Measurements from ENCODE around the gene GBA2. TPM values are rescaled to one million over a fixed set of nuclear protein-coding genes. Genes with fewer than 3 reads are reported as not detected.

Gene GBA2
- total RNA-seq, 4 donors from 2014 or later, result 71.4 to 111 (median 101) TPM

DNA sequence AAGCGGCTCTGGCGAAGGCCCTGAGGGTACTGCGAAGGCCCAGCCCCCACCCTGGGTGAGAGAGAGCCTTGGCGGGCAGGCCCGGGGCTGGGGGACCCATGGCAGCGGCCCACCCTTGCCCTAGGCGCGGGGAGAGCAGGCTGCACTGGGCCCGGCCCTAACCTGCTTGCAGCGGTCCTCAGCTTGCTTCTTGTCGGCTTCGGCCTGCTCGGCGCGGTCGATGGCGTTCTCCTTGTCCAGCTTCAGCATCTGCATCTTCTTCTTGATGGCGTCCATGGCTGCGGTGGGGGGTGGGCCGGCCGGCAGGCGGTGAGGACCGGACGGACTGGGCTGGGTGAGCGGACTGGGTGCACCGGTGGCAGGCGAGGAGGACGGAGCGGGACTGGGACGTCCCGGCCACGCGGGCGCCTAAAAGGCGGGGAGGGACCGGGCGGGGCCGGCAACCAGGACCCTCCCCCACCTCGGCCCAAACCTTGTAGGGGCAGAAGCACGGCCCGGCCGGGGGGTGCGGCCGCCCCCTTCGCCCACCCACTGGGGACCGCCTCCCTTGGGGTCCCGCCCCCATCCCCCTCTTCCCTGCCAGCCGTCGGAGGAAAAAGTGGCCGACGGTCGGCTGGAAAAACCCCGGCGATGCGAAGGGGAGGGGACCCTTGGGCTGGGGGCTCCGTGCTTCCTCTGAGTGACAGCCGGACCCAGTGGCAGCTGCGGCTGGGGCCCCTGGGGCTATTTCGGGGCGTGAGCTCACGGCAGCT lies 59.3 kb downstream of the GBA2 start, which contains the start of gene TPM2:
TSS of gene TPM2 (minus strand) at position 384 of the 752 bp plus-strand sequence. CDS start at position 276, 108 bp downstream.
- Histone ChIP-seq H3K9me3 (no peaks in the 10 kb centered on the region), H3K4me3 (replicated peaks in 1 of 3) (peak within 1 kb of the TSS in 2 of 3 donors; percentile 78 to 92), H3K27ac (peak within 1 kb of the TSS; percentile 85 to 94 (median 87)), H3K36me3 (peaks cover 0 to 5% of the 10 kb centered on the region in 2 donors), H3K27me3 (no peaks in the 10 kb centered on the region), H3K4me1 (peaks cover 5 to 6% of the 10 kb centered on the region in 2 donors)
- intact Hi-C loops (cut with DNase I), result no loop called here
- peak; percentile 28 for DNase-seq
- WGBS, 2 donors, result 39 to 42% methylated on average over 19 to 41 of the region's 61 CpGs
- TF ChIP-seq CTCF (IDR thresholded peaks at IDR 0.05) (no peak), POLR2A (IDR thresholded peaks at IDR 0.05) (no peak)

DNA sequence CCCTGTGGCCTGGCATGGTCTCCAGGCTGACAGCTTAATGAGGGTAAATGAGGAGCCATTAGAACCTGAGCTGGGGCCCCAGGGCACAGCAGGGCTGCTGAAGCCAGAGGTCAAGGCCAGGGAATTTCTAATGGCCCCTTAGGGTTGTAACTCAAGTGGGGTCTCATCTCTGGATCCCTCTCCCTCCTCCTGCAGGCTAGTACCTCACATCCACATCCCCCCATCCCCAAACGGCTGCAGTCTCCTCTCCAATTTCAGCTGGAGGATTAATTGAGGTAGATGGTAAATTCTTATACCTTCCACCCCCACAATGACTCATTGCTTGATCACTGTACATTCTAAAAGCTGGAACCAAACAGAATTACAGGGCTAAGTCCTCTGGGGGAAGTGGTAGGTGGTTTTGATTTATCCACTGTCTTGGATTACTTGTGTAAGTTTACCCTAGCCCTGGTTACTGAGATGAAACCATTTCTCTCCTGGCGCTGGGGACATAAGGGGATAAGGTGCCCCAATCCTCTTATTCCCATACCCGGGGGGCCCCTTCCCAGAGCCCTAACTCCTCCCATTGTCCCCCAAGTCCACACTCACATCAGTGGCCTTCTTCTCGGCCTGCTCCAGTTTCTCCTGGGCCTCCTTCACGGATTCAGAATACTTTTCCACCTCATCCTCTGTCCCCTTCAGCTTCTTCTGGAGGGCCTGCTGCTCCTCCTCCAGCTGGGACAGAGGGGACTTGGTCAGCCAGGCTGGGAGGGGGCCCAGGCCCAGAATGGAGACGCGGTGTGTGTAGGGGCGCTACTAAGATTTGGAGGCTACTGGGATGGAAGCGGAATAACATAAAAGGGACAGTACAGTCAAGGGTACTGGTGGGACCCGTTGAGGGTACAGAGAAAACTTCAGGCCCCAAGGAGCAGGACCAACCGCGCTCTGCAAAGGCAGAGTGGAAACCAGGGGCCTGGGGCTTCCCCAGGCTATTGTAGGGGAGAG lies 60.2 kb downstream of the GBA2 start:
- Histone ChIP-seq H3K36me3 (peaks cover 0 to 6% of the 10 kb centered on the region in 2 donors), H3K27ac (peak overlapping the region in 2 of 3 donors; percentile 19 to 32), H3K27me3 (no peaks in the 10 kb centered on the region), H3K4me1 (peaks cover 5 to 6% of the 10 kb centered on the region in 2 donors), H3K9me3 (no peaks in the 10 kb centered on the region), H3K4me3 (replicated peaks in 1 of 3) (peak overlapping the region in 1 of 3 donors; percentile 78)
- intact Hi-C loops (cut with DNase I), result no loop called here
- no peak for TF ChIP-seq CTCF (IDR thresholded peaks at IDR 0.05)
- TF ChIP-seq POLR2A (IDR thresholded peaks at IDR 0.05), result no peak
- WGBS, 2 donors, result 82 to 83% methylated on average over 12 of the region's 12 CpGs
- no peak for DNase-seq

GRCh38 chr9:35687972-35688557 lies 61.0 kb downstream of the GBA2 start:
- intact Hi-C loops (cut with DNase I), result no loop called here
- Histone ChIP-seq H3K27ac (no peak overlapping the region), H3K36me3 (peaks cover 0 to 6% of the 10 kb centered on the region in 2 donors), H3K4me1 (peaks cover 5 to 6% of the 10 kb centered on the region in 2 donors), H3K27me3 (no peaks in the 10 kb centered on the region), H3K4me3 (replicated peaks in 1 of 3) (no peak overlapping the region), H3K9me3 (no peaks in the 10 kb centered on the region)
- TF ChIP-seq CTCF (IDR thresholded peaks at IDR 0.05) (no peak), POLR2A (IDR thresholded peaks at IDR 0.05) (no peak)
- DNase-seq, result no peak
- WGBS, 2 donors, result 83 to 86% methylated on average over 2 of the region's 2 CpGs

DNA sequence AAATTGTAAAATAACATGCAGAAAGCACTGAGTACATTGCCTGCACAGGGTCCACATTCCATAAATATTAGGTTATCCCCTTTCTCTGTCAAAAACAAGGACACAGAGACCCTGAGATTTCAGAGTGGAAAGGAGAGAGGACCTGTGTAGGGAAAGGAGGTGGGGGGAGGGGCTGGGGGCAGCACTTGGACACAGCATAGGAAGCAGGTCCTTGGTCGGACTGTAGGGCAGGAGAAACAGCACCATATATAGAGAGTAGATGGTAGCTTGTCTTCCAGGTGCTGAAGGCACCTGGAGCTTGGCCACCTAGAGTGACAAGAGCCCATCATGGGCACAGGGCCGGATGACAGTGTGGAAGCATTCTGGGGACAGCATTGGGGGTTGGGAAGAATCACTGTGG lies 61.7 kb downstream of the GBA2 start:
- H3K9me3 ChIP-seq, result no peaks in the 10 kb centered on the region
- no peak for TF ChIP-seq CTCF (IDR thresholded peaks at IDR 0.05)
- TF ChIP-seq POLR2A (IDR thresholded peaks at IDR 0.05), result no peak
- DNase-seq, result no peak
- H3K27me3 ChIP-seq, result no peaks in the 10 kb centered on the region
- WGBS, 2 donors, result 91 to 93% methylated on average over 2 of the region's 2 CpGs
- H3K4me1 ChIP-seq, result peaks cover 5 to 6% of the 10 kb centered on the region in 2 donors
- H3K36me3 ChIP-seq, result peaks cover 0 to 6% of the 10 kb centered on the region in 2 donors
- intact Hi-C loops (cut with DNase I), result no loop called here
- no peak overlapping the region for H3K27ac ChIP-seq
- H3K4me3 ChIP-seq (replicated peaks in 1 of 3), result no peak overlapping the region

Small RNAs within 50 kb of the gene (microRNA-seq; reads per million reads assigned to microRNA genes)
- not detected for gene MIR6852
- gene MIR6853, result not detected

Small RNAs within 50 kb of the gene (small RNA-seq; reads per million reads assigned to genes)
- not detected for gene MIR6853

Other genes starting within 250 kb of the GBA2 start
- gene TESK1, start 144.0 kb downstream of the GBA2 start, total RNA-seq, result 10 to 100 TPM; 23.2 to 44.3 (median 37.6) TPM
- 1 to 10 TPM; 1.8 to 5.8 (median 3.1) TPM for gene CD72, start 130.8 kb downstream of the GBA2 start, total RNA-seq
- 1 to 10 TPM in 2 of 4 donors, under 1 TPM in 2; 0.63 to 3.8 (median 0.95) TPM for gene SIT1, start 98.3 kb downstream of the GBA2 start, total RNA-seq
- over 10,000 TPM in 1 of 4 donors, 1,000 to 10,000 TPM in 3; 3,539 to 11,174 (median 6,303) TPM for gene RMRP, start 91.2 kb downstream of the GBA2 start, total RNA-seq
- gene CCDC107, start 90.9 kb downstream of the GBA2 start, total RNA-seq, result 10 to 100 TPM; 21.0 to 40.9 (median 27.9) TPM
- gene ARHGEF39, start 84.0 kb downstream of the GBA2 start, total RNA-seq, result under 1 TPM in 3 of 4 donors, not detected in 1; 0.27 to 0.45 (median 0.42) TPM
- gene CA9, start 75.3 kb downstream of the GBA2 start, total RNA-seq, result not detected
- gene TPM2, start 59.3 kb downstream of the GBA2 start, total RNA-seq, result 10 to 100 TPM; 45.4 to 79.6 (median 72.2) TPM
- 100 to 1,000 TPM; 142 to 245 (median 184) TPM for gene TLN1, start 17.0 kb downstream of the GBA2 start, total RNA-seq
- gene CREB3, start 16.6 kb downstream of the GBA2 start, total RNA-seq, result 10 to 100 TPM; 44.9 to 73.0 (median 51.3) TPM
- 10 to 100 TPM; 25.4 to 34.0 (median 30.2) TPM for gene RGP1, start 59 bp upstream of the GBA2 start, total RNA-seq
- under 1 TPM in 1 of 4 donors, not detected in 3; 0.67 TPM for gene MSMP, start 5.0 kb upstream of the GBA2 start, total RNA-seq
- gene NPR2, start 42.4 kb upstream of the GBA2 start, total RNA-seq, result 1 to 10 TPM; 5.1 to 9.3 (median 8.1) TPM
- 1 to 10 TPM; 4.7 to 7.1 (median 5.7) TPM for gene SPAG8, start 63.0 kb upstream of the GBA2 start, total RNA-seq
- 10 to 100 TPM; 11.4 to 58.2 (median 50.6) TPM for gene HINT2, start 65.8 kb upstream of the GBA2 start, total RNA-seq
- not detected for gene FAM221B, start 79.5 kb upstream of the GBA2 start, total RNA-seq
- gene TMEM8B, start 80.0 kb upstream of the GBA2 start, total RNA-seq, result 10 to 100 TPM in 3 of 4 donors, 1 to 10 TPM in 1; 8.5 to 17.4 (median 15.8) TPM
- not detected for gene OR13J1, start 121.2 kb upstream of the GBA2 start, total RNA-seq
- 10 to 100 TPM in 1 of 4 donors, 1 to 10 TPM in 2, under 1 TPM in 1; 0.81 to 11.8 (median 3.3) TPM for gene HRCT1, start 157.0 kb upstream of the GBA2 start, total RNA-seq
- 1 to 10 TPM; 2.1 to 8.1 (median 3.6) TPM for gene SPAAR, start 160.3 kb upstream of the GBA2 start, total RNA-seq
- gene OR2S2, start 208.9 kb upstream of the GBA2 start, total RNA-seq, result not detected

Data from thyroid gland (tissue), 4 donors.